SK-N-SH (cell line): ENCODE measurements around the gene FMN1. TPM values are rescaled to one million over a fixed set of nuclear protein-coding genes. Genes with fewer than 3 reads are reported as not detected.

Experiments
- CTCF ChIA-PET: fragments of 300-600, 350-600 bp; formaldehyde crosslinking; extraction: SDS; loops from one replicate; lab custom pipeline; 2021; lab: Yijun Ruan, JAX
- POLR2A ChIA-PET: fragments of 350-600 bp; sonication (Branson Sonifier 250); formaldehyde crosslinking; extraction: SDS; loops from one replicate; lab custom pipeline; 2020; ENCODE audit warnings: antibody characterized with exemption, inconsistent platforms; lab: Yijun Ruan, JAX
- DNase-seq: peaks from one replicate; pipeline ENCODE4 v3.0.0; 2012
- H2AFZ ChIP-seq: fragments of 200-600 bp; sonication (generic); 2 replicates; pipeline ENCODE4 v1.8.1; 2016; ENCODE audit warnings: antibody characterized with exemption, mild to moderate bottlenecking, low read depth
- H3F3A ChIP-seq: fragments of 200-600 bp; sonication (generic); replicated peaks from 2 replicates; pipeline ENCODE3; 2016; ENCODE audit warnings: antibody characterized with exemption, mild to moderate bottlenecking; ENCODE audit not compliant: insufficient read depth
- H3K27ac ChIP-seq, 2 experiments: fragments of 200-500 bp in 1 of 2; fragments of 200-600 bp in 1 of 2; sonication (Bioruptor generic) in 1 of 2; sonication (generic), shearing (Covaris generic) in 1 of 2; 2 replicates each; pipeline versions ENCODE4 v1.5.1 to v1.6.1; 2014 to 2016; ENCODE audit warnings: low read depth in 2 of 2, inconsistent platforms in 1 of 2, low read length in 1 of 2, mild to moderate bottlenecking in 1 of 2, mixed read lengths in 1 of 2
- H3K27me3 ChIP-seq: fragments of 200-600 bp; sonication (generic), shearing (Covaris generic); 2 replicates; pipeline ENCODE4 v1.6.1; 2016; ENCODE audit warnings: mixed run types; ENCODE audit not compliant: insufficient read depth
- H3K36me3 ChIP-seq, 2 experiments: fragments of 200-500 bp in 1 of 2; fragments of 200-600 bp in 1 of 2; sonication (Bioruptor generic) in 1 of 2; sonication (generic) in 1 of 2; replicated peaks in 1 of 2; 2 replicates each; pipeline versions ENCODE3 to v1.5.1; 2014 to 2016; ENCODE audit warnings: low read length in 1 of 2, mild to moderate bottlenecking in 1 of 2; ENCODE audit not compliant: insufficient read depth in 2 of 2, control insufficient read depth in 1 of 2
- H3K4me1 ChIP-seq, 2 experiments: fragments of 200-500 bp in 1 of 2; fragments of 200-600 bp in 1 of 2; sonication (Bioruptor generic) in 1 of 2; sonication (generic), shearing (Covaris generic) in 1 of 2; 2 replicates each; pipeline versions ENCODE4 v1.5.1 to v1.6.1; 2014 to 2016; ENCODE audit warnings: low read depth in 1 of 2, low read length in 1 of 2, mixed run types in 1 of 2; ENCODE audit not compliant: insufficient read depth in 2 of 2, control insufficient read depth in 1 of 2
- H3K4me2 ChIP-seq: fragments of 200-600 bp; sonication (generic), shearing (Covaris generic); 2 replicates; pipeline ENCODE4 v1.6.1; 2017; ENCODE audit warnings: mixed run types
- H3K4me3 ChIP-seq, 2 experiments: fragments of 200-500 bp in 1 of 2; fragments of 200-600 bp in 1 of 2; sonication (Bioruptor generic) in 1 of 2; sonication (generic), shearing (Covaris generic) in 1 of 2; 2 replicates each; pipeline versions ENCODE4 v1.5.1 to v1.8.1; 2014 to 2016; ENCODE audit warnings: low read depth in 2 of 2, inconsistent platforms in 1 of 2, low read length in 1 of 2, mild to moderate bottlenecking in 1 of 2, mixed read lengths in 1 of 2, moderate library complexity in 1 of 2
- H3K79me2 ChIP-seq: fragments of 200-600 bp; sonication (generic); 2 replicates; pipeline ENCODE4 v1.8.1; 2017; ENCODE audit warnings: mild to moderate bottlenecking; ENCODE audit not compliant: insufficient read depth
- H3K9ac ChIP-seq: fragments of 200-600 bp; sonication (generic); 2 replicates; pipeline ENCODE4 v1.6.1; 2017; ENCODE audit warnings: mixed run types
- H3K9me2 ChIP-seq: fragments of 200-600 bp; sonication (generic); 2 replicates; pipeline ENCODE4 v1.6.1; 2017; ENCODE audit warnings: mixed run types
- H3K9me3 ChIP-seq: fragments of 200-600 bp; sonication (generic); 2 replicates; pipeline ENCODE4 v1.6.1; 2017; ENCODE audit warnings: mixed run types, mild to moderate bottlenecking, moderate library complexity
- H4K20me1 ChIP-seq: fragments of 200-600 bp; sonication (generic); 2 replicates; pipeline ENCODE4 v1.6.1; 2017; ENCODE audit warnings: mild to moderate bottlenecking, mixed run types; ENCODE audit not compliant: insufficient read depth
- CHD2 ChIP-seq: fragments of 150-350 bp; IDR thresholded peaks from 2 replicates; pipeline ENCODE4 v1.6.1; 2018; ENCODE audit warnings: low read length; ENCODE audit not compliant: partially characterized antibody
- CTCF ChIP-seq: fragments of 200-600 bp; sonication (generic); IDR thresholded peaks from 2 replicates; pipeline ENCODE4 v1.6.1; 2017; ENCODE audit warnings: antibody characterized with exemption, mild to moderate bottlenecking, moderate library complexity
- EP300 ChIP-seq, 2 experiments: IDR thresholded peaks; 2 replicates each; pipeline versions ENCODE4 v1.4.0 to v1.6.1; 2012; ENCODE audit warnings: borderline replicate concordance in 1 of 2, low read depth in 1 of 2, low read length in 1 of 2
- EZH2phosphoT487 ChIP-seq: fragments of 200-600 bp; sonication (generic); IDR thresholded peaks from 2 replicates; pipeline ENCODE4 v1.6.1; 2017; ENCODE audit warnings: low read depth, mixed run types, mild to moderate bottlenecking, antibody characterized with exemption, moderate library complexity, borderline replicate concordance
- FOSL2 ChIP-seq: IDR thresholded peaks from 2 replicates; pipeline ENCODE4 v1.4.0; 2012; ENCODE audit warnings: low read depth, mild to moderate bottlenecking, moderate library complexity, borderline replicate concordance
- GABPA ChIP-seq: IDR thresholded peaks from 2 replicates; pipeline ENCODE4 v1.4.0; 2012; ENCODE audit warnings: low read depth, mild to moderate bottlenecking
- JUND ChIP-seq: IDR thresholded peaks from 2 replicates; pipeline ENCODE4 v1.4.0; 2012
- MXI1 ChIP-seq: IDR thresholded peaks from 2 replicates; pipeline ENCODE4 v1.6.1; 2012; ENCODE audit warnings: mild to moderate bottlenecking, low read depth, low read length, improper control_type of control experiment
- NRF1 ChIP-seq: IDR thresholded peaks from 2 replicates; pipeline ENCODE4 v1.6.1; 2012; ENCODE audit warnings: low read depth, mild to moderate bottlenecking, low read length
- RAD21 ChIP-seq: IDR thresholded peaks from 2 replicates; pipeline ENCODE4 v1.6.1; 2012; ENCODE audit warnings: mild to moderate bottlenecking, low read length
- RCOR1 ChIP-seq: fragments of 150-350 bp; IDR thresholded peaks from 2 replicates; pipeline ENCODE4 v1.6.1; 2017; ENCODE audit warnings: antibody characterized with exemption, low read length
- RXRA ChIP-seq: IDR thresholded peaks from 2 replicates; pipeline ENCODE4 v1.4.0; 2012; ENCODE audit warnings: low read depth, mild to moderate bottlenecking, borderline replicate concordance
- SIN3A ChIP-seq: IDR thresholded peaks from 2 replicates; pipeline ENCODE4 v1.6.1; 2012; ENCODE audit warnings: low read depth, mild to moderate bottlenecking, low read length, moderate library complexity, borderline replicate concordance
- SMC3 ChIP-seq: IDR thresholded peaks from 2 replicates; pipeline ENCODE4 v1.6.1; 2012; ENCODE audit warnings: low read depth, low read length, improper control_type of control experiment
- TCF12 ChIP-seq: IDR thresholded peaks from 2 replicates; pipeline ENCODE4 v1.4.0; 2012
- TEAD4 ChIP-seq: IDR thresholded peaks from 2 replicates; pipeline ENCODE4 v1.4.0; 2012; ENCODE audit warnings: mild to moderate bottlenecking, borderline replicate concordance; ENCODE audit not compliant: insufficient read depth
- USF2 ChIP-seq: fragments of 150-350 bp; IDR thresholded peaks from 2 replicates; pipeline ENCODE4 v1.6.1; 2017; ENCODE audit warnings: antibody characterized with exemption, low read length, low read depth, borderline replicate concordance
- YY1 ChIP-seq: IDR thresholded peaks from 2 replicates; pipeline ENCODE4 v1.4.0; 2012; ENCODE audit warnings: low read depth, mild to moderate bottlenecking
- ZBTB33 ChIP-seq: IDR thresholded peaks from 2 replicates; pipeline ENCODE4 v1.4.0; 2012; ENCODE audit warnings: low read depth, borderline replicate concordance
- WGBS: methylation state at CpG from one replicate; pipeline ENCODE4 v1.1.6; 2017; ENCODE audit warnings: low lambda C conversion rate; 5-methylcytosine and 5-hydroxymethylcytosine counted together
- polyA plus RNA-seq, 3 experiments: library from polyadenylated mRNA; depleted of rRNA; stranded (reverse); fragments of >200 nt; gene quantifications; 2 replicates each; pipeline ENCODE4 v1.2.3, GENCODE V29; 2012
- TF ChIP-seq, protein P1 (sequence below): fragments of 150-350 bp; IDR thresholded peaks from 2 replicates; pipeline ENCODE4 v1.6.1; 2016; ENCODE audit warnings: mild to moderate bottlenecking, low read depth, low read length

FMN1 gene
- polyA plus RNA-seq, 1 of the 3 experiments (the other 2 are of a cell fraction): 9.1 TPM

- TF ChIP-seq CTCF (peak; percentile 75), RAD21 (peak; percentile 86), NRF1 (no peak), ZBTB33 (no peak)
These were observed 172.6 kb downstream of the FMN1 start (continued) for GRCh38 chr15:33021806-33022389.

DNA sequence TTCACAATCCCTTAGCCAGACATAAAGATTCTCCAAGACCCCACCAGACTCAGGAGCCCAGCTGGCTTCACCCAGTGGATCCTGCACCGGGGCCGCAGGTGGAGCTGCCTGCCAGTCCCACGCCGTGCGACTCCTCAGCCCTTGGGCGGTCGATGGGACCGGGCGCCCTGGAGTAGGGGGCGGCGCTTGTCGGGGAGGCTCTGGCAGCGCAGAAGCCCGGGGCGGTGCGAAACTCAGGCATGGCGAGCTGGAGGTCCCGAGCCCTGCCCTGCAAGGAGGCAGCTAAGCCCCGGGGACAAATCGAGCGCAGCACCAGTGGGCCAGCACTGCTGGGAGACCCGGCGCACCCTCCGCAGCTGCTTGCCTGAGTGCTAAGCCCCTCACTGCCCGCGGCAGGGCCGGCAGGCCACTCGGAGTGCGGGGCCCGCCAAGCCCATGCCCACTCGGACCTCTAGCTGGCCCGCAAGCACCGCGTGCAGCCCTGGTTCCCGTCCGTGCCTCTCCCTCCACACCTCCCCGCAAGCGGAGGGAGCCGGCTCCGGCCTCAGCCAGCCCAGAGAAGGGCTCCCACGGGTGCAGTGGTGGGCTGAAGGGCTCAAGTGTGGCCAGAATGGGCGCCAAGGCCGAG is 175.0 kb downstream of the FMN1 start:
- peaks cover 10 to 17% of the 10 kb centered on the region in 2 experiments for H3K4me1 ChIP-seq
- no peak overlapping the region for H3K4me3 ChIP-seq
- peaks cover 2 to 27% of the 10 kb centered on the region in 2 experiments for H3K36me3 ChIP-seq
- no peak overlapping the region for H2AFZ ChIP-seq
- no peaks in the 10 kb centered on the region for H3K27me3 ChIP-seq
- no peak overlapping the region for H3K4me2 ChIP-seq
- H4K20me1 ChIP-seq: peaks cover 38% of the 10 kb centered on the region
- H3F3A ChIP-seq: peaks cover 28% of the 10 kb centered on the region
- no peak for TF ChIP-seq FOSL2
- no peak for TF ChIP-seq EZH2phosphoT487
- TF ChIP-seq GABPA: no peak
- TF ChIP-seq JUND: no peak
- no peak for TF ChIP-seq EP300 (IDR thresholded peaks at IDR 0.05; ENCODE audit: borderline replicate concordance in 1 of 2, low read depth in 1 of 2, low read length in 1 of 2)
- no peak for TF ChIP-seq RCOR1
- TF ChIP-seq YY1: no peak
- TF ChIP-seq SMC3: no peak
- no peak for TF ChIP-seq TEAD4
- no peak for TF ChIP-seq TCF12
- no peak for TF ChIP-seq RAD21
- no peak for TF ChIP-seq CHD2
- no peak for TF ChIP-seq USF2
- TF ChIP-seq, protein P1, sequence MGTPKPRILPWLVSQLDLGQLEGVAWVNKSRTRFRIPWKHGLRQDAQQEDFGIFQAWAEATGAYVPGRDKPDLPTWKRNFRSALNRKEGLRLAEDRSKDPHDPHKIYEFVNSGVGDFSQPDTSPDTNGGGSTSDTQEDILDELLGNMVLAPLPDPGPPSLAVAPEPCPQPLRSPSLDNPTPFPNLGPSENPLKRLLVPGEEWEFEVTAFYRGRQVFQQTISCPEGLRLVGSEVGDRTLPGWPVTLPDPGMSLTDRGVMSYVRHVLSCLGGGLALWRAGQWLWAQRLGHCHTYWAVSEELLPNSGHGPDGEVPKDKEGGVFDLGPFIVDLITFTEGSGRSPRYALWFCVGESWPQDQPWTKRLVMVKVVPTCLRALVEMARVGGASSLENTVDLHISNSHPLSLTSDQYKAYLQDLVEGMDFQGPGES: no peak
- no peak for TF ChIP-seq SIN3A
- TF ChIP-seq RXRA: no peak
- TF ChIP-seq MXI1: no peak
- WGBS: 90% methylated on average over 22 of the region's 43 CpGs
- H3K9me2 ChIP-seq: no peaks in the 10 kb centered on the region
- H3K9me3 ChIP-seq: no peaks in the 10 kb centered on the region
- H3K27ac ChIP-seq: no peak overlapping the region
- ChIA-PET POLR2A (no interaction called here), CTCF (interaction anchor here (0.9 to 3.3 kb wide), 5 partner anchors 63 to 681 kb away, joined by 3 to 9 read pairs (median 6); no protein-coding TSS in a partner anchor)
- no peak overlapping the region for H3K9ac ChIP-seq
- peaks cover 98% of the 10 kb centered on the region for H3K79me2 ChIP-seq
- DNase-seq: no peak
